Measurements from ENCODE around the gene MSMP.

GRCh38 chr9:35793461-35793860 is 39.4 kb upstream of the MSMP start:
- no peak for TF ChIP-seq CTCF (conservative IDR thresholded peaks at IDR 0.05; ENCODE audit: low read length)
- no peak for TF ChIP-seq EZH2phosphoT487 (IDR thresholded peaks at IDR 0.05; ENCODE audit: borderline replicate concordance, low read depth, low read length)
